GM23338 (cell line): ENCODE results near the gene COL16A1. TPM values are rescaled to one million over a fixed set of nuclear protein-coding genes. Genes with fewer than 3 reads are reported as not detected.

Experiments used
- ATAC-seq: fragments of 200-7000 bp; cut with Tn5 transposase; 3 replicates; pipeline ENCODE4 v1.9.1; 2020
- DNase-seq: peaks from one replicate; pipeline ENCODE4 v3.0.0-alpha.2; 2015; ENCODE audit warnings: low spot score
- H2AFZ ChIP-seq: fragments of 200-600 bp; sonication (generic); 2 replicates; pipeline ENCODE4 v1.8.0; 2016; ENCODE audit warnings: antibody characterized with exemption, mild to moderate bottlenecking, moderate library complexity
- H3F3A ChIP-seq: fragments of 200-600 bp; sonication (generic); replicated peaks from 2 replicates; pipeline ENCODE4 v1.8.0; 2017; ENCODE audit warnings: antibody characterized with exemption, mixed run types, low read depth
- H3K27ac ChIP-seq: fragments of 200-600 bp; sonication (generic); 2 replicates; pipeline ENCODE4 v1.6.1; 2016; ENCODE audit warnings: low read depth
- H3K27me3 ChIP-seq: fragments of 200-600 bp; sonication (generic); 2 replicates; pipeline ENCODE4 v1.8.0; 2016; ENCODE audit warnings: mild to moderate bottlenecking, mixed run types, moderate library complexity; ENCODE audit not compliant: insufficient read depth
- H3K36me3 ChIP-seq: fragments of 200-600 bp; sonication (generic); 2 replicates; pipeline ENCODE4 v1.8.0; 2016; ENCODE audit warnings: mild to moderate bottlenecking; ENCODE audit not compliant: insufficient read depth
- H3K4me1 ChIP-seq: fragments of 200-600 bp; sonication (generic); 2 replicates; pipeline ENCODE4 v1.8.0; 2016; ENCODE audit warnings: mild to moderate bottlenecking, moderate library complexity; ENCODE audit not compliant: insufficient read depth
- H3K4me2 ChIP-seq: fragments of 200-600 bp; sonication (generic); 2 replicates; pipeline ENCODE4 v1.7.1; 2017; ENCODE audit warnings: mixed run types
- H3K4me3 ChIP-seq: fragments of 200-600 bp; sonication (generic); 2 replicates; pipeline ENCODE4 v1.6.1; 2016; ENCODE audit warnings: mixed run types
- H3K79me2 ChIP-seq: fragments of 200-600 bp; sonication (generic); replicated peaks from 2 replicates; pipeline ENCODE4 v1.8.0; 2017; ENCODE audit warnings: mild to moderate bottlenecking; ENCODE audit not compliant: insufficient read depth
- H3K9me2 ChIP-seq: fragments of 200-600 bp; sonication (generic); 2 replicates; pipeline ENCODE4 v1.8.0; 2017; ENCODE audit not compliant: insufficient read depth
- H4K20me1 ChIP-seq: fragments of 200-600 bp; sonication (generic); replicated peaks from 2 replicates; pipeline ENCODE4 v1.8.0; 2017; ENCODE audit warnings: mild to moderate bottlenecking; ENCODE audit not compliant: insufficient read depth
- H3K27ac Mint-ChIP-seq: 2 replicates; pipeline ENCODE4 v1.8.0; 2020; ENCODE audit warnings: inconsistent platforms, mild to moderate bottlenecking, moderate library complexity, mixed read lengths
- H3K27me3 Mint-ChIP-seq: 3 replicates; pipeline ENCODE4 v1.8.0; 2022; ENCODE audit warnings: low read depth, mild to moderate bottlenecking, moderate library complexity, mixed read lengths, inconsistent platforms; ENCODE audit not compliant: insufficient read depth, poor library complexity
- H3K36me3 Mint-ChIP-seq: 3 replicates; pipeline ENCODE4 v1.8.0; 2021; ENCODE audit warnings: low read depth, mild to moderate bottlenecking, inconsistent platforms, moderate library complexity, mixed read lengths
- H3K4me1 Mint-ChIP-seq: 3 replicates; pipeline ENCODE4 v1.8.0; 2020; ENCODE audit warnings: mild to moderate bottlenecking, inconsistent platforms, mixed read lengths
- H3K4me3 Mint-ChIP-seq: 3 replicates; pipeline ENCODE4 v1.8.0; 2021; ENCODE audit warnings: moderate library complexity, mild to moderate bottlenecking, inconsistent platforms, mixed read lengths
- H3K9me3 Mint-ChIP-seq: 3 replicates; pipeline ENCODE4 v1.8.0; 2020; ENCODE audit warnings: moderate library complexity, mild to moderate bottlenecking, inconsistent platforms, mixed read lengths
- CTCF ChIP-seq, 2 experiments: fragments of 200-600 bp in 1 of 2; sonication (generic) in 1 of 2; conservative IDR thresholded peaks; 2 replicates each; pipeline versions ENCODE4 v1.5.1 to v1.6.1; 2016 to 2017; ENCODE audit warnings: antibody characterized with exemption in 2 of 2, low read depth in 2 of 2, mild to moderate bottlenecking in 2 of 2, moderate library complexity in 1 of 2
- polyA plus RNA-seq: library from polyadenylated mRNA; unstranded; fragments of >200 nt; fragmentation: Nextera tagmentation; extraction: Ambion mirVana; gene quantifications from 2 replicates; pipeline ENCODE4 v1.2.1, GENCODE V29; 2016
- total RNA-seq: library from RNA; depleted of rRNA; stranded (reverse); fragments of >200 nt; shearing (Covaris generic); gene quantifications from 2 replicates; pipeline ENCODE4 v1.2.3, GENCODE V29; 2014
- TF ChIP-seq, protein P1 (sequence below): fragments of 250-450 bp; sonication (Bioruptor Pico); IDR thresholded peaks from 2 replicates; pipeline ENCODE4 v1.5.0; 2020; ENCODE audit warnings: mild to moderate bottlenecking, moderate library complexity

COL16A1 gene
- total and polyA plus RNA-seq, 2 experiments from 2014 or later: 4.2 to 13.2 TPM

DNA sequence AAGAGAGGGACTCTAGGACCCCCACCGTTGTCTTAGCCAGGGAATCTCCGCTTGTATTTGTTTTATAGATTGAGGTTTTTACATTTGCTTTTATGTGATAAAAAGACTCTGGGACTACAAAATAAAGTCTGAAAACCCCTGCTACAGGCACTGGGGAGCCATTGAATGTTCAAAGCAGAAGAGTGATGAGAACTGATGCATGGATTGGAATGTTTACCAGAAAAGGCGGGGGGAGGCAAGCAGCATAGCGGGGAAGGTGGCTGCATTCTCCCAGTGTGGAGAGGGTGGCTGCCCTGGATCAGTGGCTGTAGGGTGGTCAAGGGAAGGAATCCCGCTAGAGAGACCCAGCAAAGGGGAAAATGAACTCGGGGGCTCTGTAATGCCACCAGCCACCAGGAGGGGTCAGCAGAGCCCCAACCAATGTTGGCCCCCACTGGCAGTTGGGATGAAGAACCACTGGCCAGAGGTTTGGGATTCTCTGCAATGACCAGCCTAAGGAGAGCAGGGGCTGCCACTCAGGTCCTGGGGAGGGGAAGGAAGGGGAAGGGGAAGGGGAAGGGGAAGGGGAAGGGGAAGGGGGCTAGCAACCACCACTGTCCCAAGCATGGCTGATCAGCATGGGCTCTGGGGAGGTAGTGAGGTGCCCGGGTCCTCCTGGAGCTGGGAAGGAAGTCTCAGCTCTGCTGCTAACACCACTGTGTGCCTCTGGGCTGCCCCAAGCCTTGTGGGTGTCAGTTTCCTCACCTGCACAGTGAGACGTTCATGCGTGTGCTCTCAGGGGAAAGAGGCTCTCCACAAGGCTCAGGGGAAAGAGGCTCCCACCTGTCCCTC lies 40.0 kb downstream of the COL16A1 start:
- no peak overlapping the region for H3K4me3 ChIP-seq
- no peaks in the 10 kb centered on the region for H3K9me2 ChIP-seq
- DNase-seq (peak; percentile 82), ATAC-seq (peak; percentile 71)
- Mint-ChIP-seq H3K9me3 (no peaks in the 10 kb centered on the region), H3K27me3 (peaks cover 7% of the 10 kb centered on the region), H3K4me1 (peaks cover 12% of the 10 kb centered on the region), H3K27ac (no peak overlapping the region), H3K4me3 (no peak overlapping the region), H3K36me3 (no peaks in the 10 kb centered on the region)
- H3F3A ChIP-seq: no peaks in the 10 kb centered on the region
- no peak overlapping the region for H2AFZ ChIP-seq
- no peaks in the 10 kb centered on the region for H3K27me3 ChIP-seq
- H3K4me2 ChIP-seq: no peak overlapping the region
- no peaks in the 10 kb centered on the region for H3K36me3 ChIP-seq
- H4K20me1 ChIP-seq: no peaks in the 10 kb centered on the region
- no peak overlapping the region for H3K27ac ChIP-seq
- TF ChIP-seq, protein P1, sequence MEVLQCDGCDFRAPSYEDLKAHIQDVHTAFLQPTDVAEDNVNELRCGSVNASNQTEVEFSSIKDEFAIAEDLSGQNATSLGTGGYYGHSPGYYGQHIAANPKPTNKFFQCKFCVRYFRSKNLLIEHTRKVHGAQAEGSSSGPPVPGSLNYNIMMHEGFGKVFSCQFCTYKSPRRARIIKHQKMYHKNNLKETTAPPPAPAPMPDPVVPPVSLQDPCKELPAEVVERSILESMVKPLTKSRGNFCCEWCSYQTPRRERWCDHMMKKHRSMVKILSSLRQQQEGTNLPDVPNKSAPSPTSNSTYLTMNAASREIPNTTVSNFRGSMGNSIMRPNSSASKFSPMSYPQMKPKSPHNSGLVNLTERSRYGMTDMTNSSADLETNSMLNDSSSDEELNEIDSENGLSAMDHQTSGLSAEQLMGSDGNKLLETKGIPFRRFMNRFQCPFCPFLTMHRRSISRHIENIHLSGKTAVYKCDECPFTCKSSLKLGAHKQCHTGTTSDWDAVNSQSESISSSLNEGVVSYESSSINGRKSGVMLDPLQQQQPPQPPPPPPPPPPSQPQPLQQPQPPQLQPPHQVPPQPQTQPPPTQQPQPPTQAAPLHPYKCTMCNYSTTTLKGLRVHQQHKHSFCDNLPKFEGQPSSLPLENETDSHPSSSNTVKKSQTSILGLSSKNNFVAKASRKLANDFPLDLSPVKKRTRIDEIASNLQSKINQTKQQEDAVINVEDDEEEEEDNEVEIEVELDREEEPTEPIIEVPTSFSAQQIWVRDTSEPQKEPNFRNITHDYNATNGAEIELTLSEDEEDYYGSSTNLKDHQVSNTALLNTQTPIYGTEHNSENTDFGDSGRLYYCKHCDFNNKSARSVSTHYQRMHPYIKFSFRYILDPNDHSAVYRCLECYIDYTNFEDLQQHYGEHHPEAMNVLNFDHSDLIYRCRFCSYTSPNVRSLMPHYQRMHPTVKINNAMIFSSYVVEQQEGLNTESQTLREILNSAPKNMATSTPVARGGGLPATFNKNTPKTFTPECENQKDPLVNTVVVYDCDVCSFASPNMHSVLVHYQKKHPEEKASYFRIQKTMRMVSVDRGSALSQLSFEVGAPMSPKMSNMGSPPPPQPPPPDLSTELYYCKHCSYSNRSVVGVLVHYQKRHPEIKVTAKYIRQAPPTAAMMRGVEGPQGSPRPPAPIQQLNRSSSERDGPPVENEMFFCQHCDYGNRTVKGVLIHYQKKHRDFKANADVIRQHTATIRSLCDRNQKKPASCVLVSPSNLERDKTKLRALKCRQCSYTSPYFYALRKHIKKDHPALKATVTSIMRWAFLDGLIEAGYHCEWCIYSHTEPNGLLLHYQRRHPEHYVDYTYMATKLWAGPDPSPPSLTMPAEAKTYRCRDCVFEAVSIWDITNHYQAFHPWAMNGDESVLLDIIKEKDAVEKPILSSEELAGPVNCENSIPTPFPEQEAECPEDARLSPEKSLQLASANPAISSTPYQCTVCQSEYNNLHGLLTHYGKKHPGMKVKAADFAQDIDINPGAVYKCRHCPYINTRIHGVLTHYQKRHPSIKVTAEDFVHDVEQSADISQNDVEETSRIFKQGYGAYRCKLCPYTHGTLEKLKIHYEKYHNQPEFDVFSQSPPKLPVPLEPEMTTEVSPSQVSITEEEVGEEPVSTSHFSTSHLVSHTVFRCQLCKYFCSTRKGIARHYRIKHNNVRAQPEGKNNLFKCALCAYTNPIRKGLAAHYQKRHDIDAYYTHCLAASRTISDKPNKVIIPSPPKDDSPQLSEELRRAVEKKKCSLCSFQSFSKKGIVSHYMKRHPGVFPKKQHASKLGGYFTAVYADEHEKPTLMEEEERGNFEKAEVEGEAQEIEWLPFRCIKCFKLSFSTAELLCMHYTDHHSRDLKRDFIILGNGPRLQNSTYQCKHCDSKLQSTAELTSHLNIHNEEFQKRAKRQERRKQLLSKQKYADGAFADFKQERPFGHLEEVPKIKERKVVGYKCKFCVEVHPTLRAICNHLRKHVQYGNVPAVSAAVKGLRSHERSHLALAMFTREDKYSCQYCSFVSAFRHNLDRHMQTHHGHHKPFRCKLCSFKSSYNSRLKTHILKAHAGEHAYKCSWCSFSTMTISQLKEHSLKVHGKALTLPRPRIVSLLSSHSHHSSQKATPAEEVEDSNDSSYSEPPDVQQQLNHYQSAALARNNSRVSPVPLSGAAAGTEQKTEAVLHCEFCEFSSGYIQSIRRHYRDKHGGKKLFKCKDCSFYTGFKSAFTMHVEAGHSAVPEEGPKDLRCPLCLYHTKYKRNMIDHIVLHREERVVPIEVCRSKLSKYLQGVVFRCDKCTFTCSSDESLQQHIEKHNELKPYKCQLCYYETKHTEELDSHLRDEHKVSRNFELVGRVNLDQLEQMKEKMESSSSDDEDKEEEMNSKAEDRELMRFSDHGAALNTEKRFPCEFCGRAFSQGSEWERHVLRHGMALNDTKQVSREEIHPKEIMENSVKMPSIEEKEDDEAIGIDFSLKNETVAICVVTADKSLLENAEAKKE (CRISPR knock-in tag): no peak
- peak; percentile 89 to 97 for TF ChIP-seq CTCF (conservative IDR thresholded peaks at IDR 0.05; ENCODE audit: low read depth in 2 of 2)
- H3K79me2 ChIP-seq: no peaks in the 10 kb centered on the region
- no peaks in the 10 kb centered on the region for H3K4me1 ChIP-seq
